Gastrocnemius medialis (tissue), 4 donors: ENCODE results near the gene RALGAPA2. TPM values are rescaled to one million over a fixed set of nuclear protein-coding genes. Genes with fewer than 3 reads are reported as not detected.

Experiments used
- ATAC-seq, 2 donors: fragments of 150-250 bp; one replicate each; pipeline ENCODE4 v1.9.1; 2016
- DNase-seq, 2 donors: peaks; one replicate each; pipeline ENCODE4 v3.0.0-alpha.2; 2019
- H3K27ac ChIP-seq, 4 donors: fragments of 200-600 bp; sonication (generic); 1 replicate in 1 of 4; 2 replicates in 3 of 4; pipeline ENCODE4 v1.5.1; 2016 to 2018; ENCODE audit warnings: mild to moderate bottlenecking in 2 of 4, moderate library complexity in 1 of 4
- H3K27me3 ChIP-seq, 3 donors: fragments of 200-600 bp; sonication (generic) in 2 of 3; 1 replicate in 1 of 3; 2 replicates in 2 of 3; pipeline versions ENCODE4 v1.5.1 to v1.6.0; 2016 to 2019; ENCODE audit warnings: mild to moderate bottlenecking in 1 of 3, moderate library complexity in 1 of 3
- H3K36me3 ChIP-seq, 2 donors: fragments of 200-600 bp; sonication (generic) in 1 of 2; one replicate each; pipeline ENCODE4 v1.5.1; 2017 to 2018
- H3K4me1 ChIP-seq, 2 donors: fragments of 200-600 bp; sonication (generic) in 1 of 2; one replicate each; pipeline ENCODE4 v1.5.1; 2016 to 2017; ENCODE audit warnings: mild to moderate bottlenecking in 2 of 2
- H3K4me3 ChIP-seq, 4 donors: fragments of 200-600 bp; sonication (generic) in 3 of 4; 1 replicate in 1 of 4; 2 replicates in 3 of 4; pipeline ENCODE4 v1.5.1; 2016 to 2019; ENCODE audit warnings: mild to moderate bottlenecking in 2 of 4
- H3K9me3 ChIP-seq, 3 donors: fragments of 200-600 bp; sonication (generic) in 2 of 3; 1 replicate in 1 of 3; 2 replicates in 2 of 3; pipeline ENCODE4 v1.5.1; 2016 to 2019
- CTCF ChIP-seq, 5 experiments: fragments of 450-650 bp in 3 of 5; fragments of 200-600 bp in 2 of 5; sonication (generic) in 2 of 5; IDR thresholded peaks in 4 of 5; conservative IDR thresholded peaks in 1 of 5; 1 replicate in 4 of 5; 2 replicates in 1 of 5; pipeline ENCODE4 v1.5.1; 2016 to 2019; ENCODE audit warnings: antibody characterized with exemption in 5 of 5, mild to moderate bottlenecking in 3 of 5, moderate library complexity in 3 of 5
- POLR2A ChIP-seq, 2 donors: fragments of 450-650 bp; IDR thresholded peaks; one replicate each; pipeline ENCODE4 v1.6.1; 2017; ENCODE audit warnings: antibody characterized with exemption in 2 of 2, mild to moderate bottlenecking in 2 of 2, moderate library complexity in 2 of 2
- in situ Hi-C, 4 donors: fragments of 200-750 bp; cut with MboI; loops; one replicate each; pipeline versions ENCODE4 v1.15.0 to v1.8.0; 2017; ENCODE audit warnings: low sequenced_read_pairs in 4 of 4
- intact Hi-C: fragments of 100-400 bp; cut with DNase I; formaldehyde crosslinking; loops from one replicate; pipeline ENCODE4 v1.15.1; 2023; ENCODE audit warnings: low total_unique reads
- total RNA-seq, 4 donors: library from RNA; depleted of rRNA; stranded (reverse); fragments of >200 nt; gene quantifications; one replicate each; pipeline versions ENCODE4 v1.1.0 to v1.2.3, GENCODE V29; 2016

Gene RALGAPA2
- total RNA-seq, 4 donors from 2014 or later = 43.2 to 56.9 (median 52.0) TPM

- intact Hi-C loops (loop anchor here (5.0 kb wide), 1 partner anchor 91 kb away; no protein-coding TSS in a partner anchor), in situ Hi-C loops (loop anchor here in 1 of 4 donors (10.0 kb wide), 1 partner anchor 94 kb away; no protein-coding TSS in a partner anchor)
- peaks cover 88 to 92% of the 10 kb centered on the region in 2 donors for H3K4me1 ChIP-seq
- H3K4me3 ChIP-seq = no peak overlapping the region
- H3K27me3 ChIP-seq = no peaks in the 10 kb centered on the region
- DNase-seq (peak in 1 of 2 donors; percentile 22), ATAC-seq (peak; percentile 21 to 84)
- TF ChIP-seq POLR2A (IDR thresholded peaks at IDR 0.05) (no peak), CTCF (IDR thresholded peaks at IDR 0.05 in 4 of 5, conservative IDR thresholded peaks at IDR 0.05 in 1 of 5) (no peak)
- H3K36me3 ChIP-seq = no peaks in the 10 kb centered on the region
- H3K27ac ChIP-seq = peak overlapping the region in 3 of 4 donors; percentile 32 to 67 (median 61)
- H3K9me3 ChIP-seq = no peaks in the 10 kb centered on the region
Measured at GRCh38 chr20:20690676-20691476, 21.6 kb downstream of the RALGAPA2 start.

GRCh38 chr20:20687319-20687718 is 25.1 kb downstream of the RALGAPA2 start:
- TF ChIP-seq POLR2A (IDR thresholded peaks at IDR 0.05) (no peak), CTCF (IDR thresholded peaks at IDR 0.05 in 4 of 5, conservative IDR thresholded peaks at IDR 0.05 in 1 of 5) (no peak)

GRCh38 chr20:20685635-20686034 is 26.8 kb downstream of the RALGAPA2 start:
- Histone ChIP-seq H3K36me3 (no peaks in the 10 kb centered on the region), H3K27me3 (no peaks in the 10 kb centered on the region), H3K27ac (peak overlapping the region; percentile 16 to 64 (median 59)), H3K4me3 (no peak overlapping the region), H3K4me1 (peaks cover 91 to 92% of the 10 kb centered on the region in 2 donors), H3K9me3 (no peaks in the 10 kb centered on the region)
- in situ Hi-C loops = no loop called here
- DNase-seq (peak in 1 of 2 donors; percentile 66), ATAC-seq (peak; percentile 57 to 90)
- TF ChIP-seq CTCF (IDR thresholded peaks at IDR 0.05 in 4 of 5, conservative IDR thresholded peaks at IDR 0.05 in 1 of 5) (no peak), POLR2A (IDR thresholded peaks at IDR 0.05) (no peak)
- intact Hi-C loops = no loop called here

More at GRCh38 chr20:20687319-20687718, 25.1 kb downstream of the RALGAPA2 start:
- intact Hi-C loops (no loop called here), in situ Hi-C loops (no loop called here)
- no peak for DNase-seq
- Histone ChIP-seq H3K4me3 (no peak overlapping the region), H3K36me3 (no peaks in the 10 kb centered on the region), H3K27me3 (no peaks in the 10 kb centered on the region), H3K4me1 (peaks cover 92% of the 10 kb centered on the region in 2 donors), H3K9me3 (no peaks in the 10 kb centered on the region), H3K27ac (peak overlapping the region in 1 of 4 donors; percentile 64)
- ATAC-seq = no peak

GRCh38 chr20:20683481-20684321 is 28.7 kb downstream of the RALGAPA2 start:
- Histone ChIP-seq H3K27ac (no peak overlapping the region), H3K36me3 (peaks cover 0 to 15% of the 10 kb centered on the region in 2 donors), H3K4me1 (peaks cover 76 to 80% of the 10 kb centered on the region in 2 donors), H3K9me3 (no peaks in the 10 kb centered on the region), H3K4me3 (no peak overlapping the region), H3K27me3 (no peaks in the 10 kb centered on the region)
- no peak for TF ChIP-seq POLR2A (IDR thresholded peaks at IDR 0.05)
- no peak for TF ChIP-seq CTCF (IDR thresholded peaks at IDR 0.05 in 4 of 5, conservative IDR thresholded peaks at IDR 0.05 in 1 of 5)
- DNase-seq (no peak), ATAC-seq (no peak)
- in situ Hi-C loops (no loop called here), intact Hi-C loops (no loop called here)
